Inflammatory macrophage (primary cell): Measurements from ENCODE around the gene FSCN2.
"Not testable (repeated sequence)": the region's sequence is repeated elsewhere in the genome, so short reads cannot be mapped to it uniquely, and the experiment has no call there.

ENCODE experiments used
- DNase-seq, 2 donors: peaks; one replicate each; pipeline ENCODE4 v3.0.0-alpha.2; 2020 to 2022

The FSCN2 gene

DNA sequence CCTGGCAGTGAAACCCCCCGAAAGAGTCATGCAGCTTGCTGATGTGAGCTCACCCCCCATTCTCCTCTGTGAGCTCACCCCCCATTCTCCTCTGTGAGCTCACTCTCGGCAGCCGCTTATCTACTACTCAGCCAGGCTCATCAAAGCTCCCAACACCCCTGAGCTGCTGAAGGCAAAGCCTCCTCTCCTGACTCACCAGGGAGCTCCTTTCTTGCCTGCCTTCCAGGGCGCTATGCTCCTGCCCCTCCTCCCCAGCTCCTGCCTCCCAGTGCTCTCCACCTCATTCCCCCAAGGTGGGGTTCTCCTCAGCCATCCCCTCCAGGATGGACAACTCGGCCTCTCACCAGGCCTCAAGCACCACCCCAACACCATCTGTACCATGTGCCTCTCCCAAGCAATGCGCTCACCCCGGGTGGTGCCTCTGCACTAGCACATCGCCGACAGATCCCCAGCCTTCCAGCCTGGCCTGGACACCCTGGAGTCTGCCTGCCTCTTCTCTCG is 51.7 kb downstream of the FSCN2 start:
- DNase-seq: no peak

DNA sequence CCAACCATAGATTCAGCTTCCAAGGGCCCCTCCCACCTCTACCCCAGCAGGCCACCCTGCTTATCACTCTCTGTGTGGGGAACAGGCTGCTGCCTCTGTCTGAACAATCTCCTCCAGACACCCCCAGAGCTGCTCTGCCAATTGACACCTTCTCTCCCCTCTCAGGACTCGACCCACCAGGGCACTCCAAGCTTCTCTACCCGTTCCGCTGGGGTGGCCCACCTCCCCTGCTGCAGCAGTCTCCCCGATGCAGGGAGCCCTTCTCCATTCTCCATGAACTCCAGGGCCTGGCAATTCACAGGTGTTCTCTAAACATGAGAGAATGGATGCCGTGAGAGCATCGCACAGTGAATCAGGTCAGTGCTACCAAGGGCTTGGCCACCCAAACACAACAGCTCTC is 52.3 kb downstream of the FSCN2 start:
- DNase-seq: no peak

DNA sequence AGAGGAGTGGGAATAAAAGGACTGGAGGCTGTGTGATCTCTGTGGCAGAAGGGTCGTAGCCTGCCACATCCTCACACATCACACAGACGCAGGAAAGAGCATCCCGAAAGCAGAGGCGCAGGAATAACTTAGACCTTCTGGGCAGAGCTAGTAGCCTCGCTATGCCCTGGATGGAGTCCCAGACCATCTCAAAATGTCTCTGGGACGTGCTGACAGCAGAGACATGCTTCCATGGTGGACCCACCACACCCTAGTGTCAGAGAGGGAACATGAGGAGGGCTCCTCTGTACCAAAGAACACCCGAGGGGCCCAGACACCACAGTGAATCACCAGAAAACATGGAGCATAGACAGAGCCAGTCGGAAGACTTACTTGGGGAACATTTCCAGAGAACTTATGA is 53.6 kb downstream of the FSCN2 start:
- no peak for DNase-seq

DNA sequence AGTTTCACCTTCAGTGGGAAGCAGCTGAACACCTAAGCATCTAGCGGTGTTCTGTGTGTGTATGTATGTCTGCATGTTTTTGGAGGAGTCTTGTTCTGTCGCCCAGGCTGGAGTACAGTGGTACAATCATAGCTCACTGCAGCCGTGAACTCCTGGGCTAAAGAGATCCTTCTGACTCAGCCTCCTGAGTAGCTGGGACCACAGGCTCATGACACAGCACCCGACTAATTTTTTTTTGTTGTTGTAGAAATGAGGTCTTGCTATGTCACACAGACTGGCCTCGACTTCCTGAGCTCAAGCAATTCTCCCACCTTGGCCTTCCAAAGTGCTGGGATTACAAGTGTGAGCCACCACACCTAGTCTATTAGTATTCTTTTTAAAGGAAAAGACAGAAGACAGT is 54.2 kb downstream of the FSCN2 start:
- no peak for DNase-seq

DNA sequence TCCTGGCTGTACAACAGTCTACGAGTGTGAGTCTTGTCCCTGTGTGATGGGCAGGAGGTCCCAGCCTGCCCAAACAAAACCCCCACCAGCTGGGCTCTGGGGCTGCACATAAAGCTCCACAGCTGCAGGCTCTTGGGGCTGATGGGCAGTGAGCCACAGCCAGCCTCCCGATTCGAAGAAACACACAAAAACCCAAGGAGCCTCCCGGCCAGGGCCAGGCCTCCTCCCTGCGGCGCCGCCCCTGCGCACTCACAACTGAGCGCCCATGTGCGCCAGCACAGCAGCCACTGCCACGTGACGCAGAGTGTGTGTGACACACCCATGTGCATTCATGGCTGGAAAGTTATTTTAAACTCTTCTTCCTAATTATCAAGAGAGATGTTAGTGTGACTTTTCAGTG is 54.6 kb downstream of the FSCN2 start:
- DNase-seq: no peak

DNA sequence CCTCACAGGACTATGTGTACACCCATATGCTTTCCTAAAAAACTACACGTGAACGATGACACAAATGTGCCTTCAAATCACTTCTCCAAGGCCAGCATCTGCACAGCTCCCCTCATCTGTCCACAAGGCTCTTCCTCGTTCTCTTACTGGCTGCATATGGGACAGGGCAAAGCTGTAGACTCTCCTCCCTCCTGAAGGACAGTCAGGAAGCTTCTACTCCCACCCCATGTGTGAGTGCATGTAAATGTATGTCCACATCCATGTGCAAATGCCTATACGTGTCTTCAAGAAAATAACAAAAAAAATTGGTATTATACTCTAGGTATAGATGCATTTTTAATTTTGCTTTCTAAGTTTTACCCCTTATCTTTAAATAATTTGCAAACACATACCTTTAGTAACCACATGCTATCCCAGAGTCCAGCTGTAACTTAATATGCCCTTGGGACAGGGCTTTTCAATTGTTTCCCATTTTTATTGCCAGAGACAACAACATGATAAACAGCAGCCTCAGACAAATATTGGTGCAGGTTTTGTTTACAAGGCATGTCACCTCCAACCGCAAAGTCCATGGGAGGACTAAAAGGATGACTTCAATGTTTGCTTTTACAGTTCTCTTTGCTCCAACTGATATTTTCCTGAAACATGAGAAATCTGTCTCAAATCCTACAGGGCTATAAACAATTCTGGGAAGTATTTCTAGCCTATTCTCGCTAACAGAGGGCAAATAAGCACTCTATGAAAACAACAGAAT is 55.6 kb downstream of the FSCN2 start:
- DNase-seq: no peak

DNA sequence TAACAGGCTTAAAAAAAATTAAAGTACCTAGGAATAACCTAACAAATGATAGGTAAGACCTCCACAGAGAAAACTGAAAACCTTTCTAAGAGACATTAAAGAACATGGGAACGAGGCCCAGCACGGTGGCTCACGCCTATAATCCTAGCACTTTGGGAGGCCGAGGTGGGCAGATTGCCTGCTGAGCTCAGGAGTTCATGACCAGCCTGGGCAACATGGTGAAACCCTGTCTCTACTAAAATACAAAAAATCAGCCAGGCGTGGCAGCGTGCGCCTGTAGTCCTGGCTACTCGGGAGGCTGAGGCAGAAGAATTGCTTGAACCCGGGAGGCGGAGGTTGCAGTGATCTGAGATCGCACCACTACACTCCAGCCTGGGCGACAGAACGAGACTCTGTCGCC is 56.6 kb downstream of the FSCN2 start:
- not testable (repeated sequence) for DNase-seq

DNA sequence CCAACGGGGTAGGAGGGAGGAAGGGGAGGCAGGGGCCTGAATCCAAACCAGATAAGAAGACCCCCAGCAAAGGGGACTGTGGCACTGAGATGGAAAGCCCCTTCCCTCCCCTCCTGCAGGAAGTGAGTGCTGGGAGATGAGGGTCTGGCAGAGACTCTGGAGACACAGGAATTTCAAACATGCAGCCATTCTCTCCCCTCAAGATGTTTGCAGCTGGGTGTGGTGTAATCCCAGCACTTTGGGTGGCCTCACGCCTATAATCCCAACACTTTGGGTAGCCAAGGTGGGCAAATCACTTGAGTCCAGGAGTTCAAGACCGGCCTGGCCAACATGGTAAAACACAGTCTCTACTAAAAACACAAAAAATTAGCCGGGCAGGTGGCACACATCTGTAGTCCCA is 57.9 kb downstream of the FSCN2 start:
- DNase-seq: no peak
